OCI-LY7 (cell line): ENCODE results near the gene KCNQ5. TPM values are rescaled to one million over a fixed set of nuclear protein-coding genes. Genes with fewer than 3 reads are reported as not detected.

Source experiments
- BruUV-seq: library from RNA; stranded (reverse); fragments of 400-500 nt; replicated peaks from 2 replicates; lab custom pipeline; 2021; lab: Mats Ljungman, UMichigan
- CTCF ChIA-PET: fragments of 300-600 bp; sonication (Branson Sonifier 250); formaldehyde crosslinking; loops from one replicate; lab custom pipeline; 2022; ENCODE audit warnings: antibody characterized with exemption; ENCODE audit not compliant: unreplicated experiment; lab: Charles Lee
- POLR2A ChIA-PET: fragments of 300-600 bp; sonication (Branson Sonifier 250); formaldehyde crosslinking; loops from one replicate; lab custom pipeline; 2022; ENCODE audit warnings: antibody characterized with exemption; lab: Charles Lee
- DNase-seq: peaks from one replicate; pipeline ENCODE4 v3.0.0-alpha.2; 2015; ENCODE audit warnings: low spot score
- H2AFZ ChIP-seq: fragments of 200-600 bp; sonication (generic), shearing (Covaris generic); 2 replicates; pipeline ENCODE4 v1.6.1; 2014; ENCODE audit warnings: mild to moderate bottlenecking, antibody characterized with exemption, low read length, moderate library complexity
- H3K27ac ChIP-seq: fragments of 200-600 bp; sonication (generic); 2 replicates; pipeline ENCODE4 v1.5.1; 2014; ENCODE audit warnings: mixed run types, low read depth, mild to moderate bottlenecking, moderate library complexity, low read length, inconsistent platforms; ENCODE audit not compliant: poor library complexity, severe bottlenecking
- H3K36me3 ChIP-seq: fragments of 200-600 bp; sonication (generic); 2 replicates; pipeline ENCODE4 v1.6.1; 2014; ENCODE audit warnings: mild to moderate bottlenecking, antibody characterized with exemption, low read length, moderate library complexity, mixed read lengths; ENCODE audit not compliant: insufficient read depth
- H3K4me1 ChIP-seq: fragments of 200-600 bp; sonication (generic); 2 replicates; pipeline ENCODE4 v1.5.1; 2014; ENCODE audit warnings: mild to moderate bottlenecking, low read length; ENCODE audit not compliant: insufficient read depth, poor library complexity, severe bottlenecking
- H3K4me2 ChIP-seq: fragments of 200-600 bp; sonication (generic); 2 replicates; pipeline ENCODE4 v1.6.1; 2014; ENCODE audit warnings: mild to moderate bottlenecking, low read length
- H3K4me3 ChIP-seq: fragments of 200-600 bp; sonication (generic); 2 replicates; pipeline ENCODE4 v1.5.1; 2014; ENCODE audit warnings: mild to moderate bottlenecking, low read depth, low read length; ENCODE audit not compliant: poor library complexity, severe bottlenecking
- H3K79me2 ChIP-seq: fragments of 200-600 bp; sonication (generic); 2 replicates; pipeline ENCODE4 v1.6.1; 2016; ENCODE audit warnings: low read depth, mild to moderate bottlenecking, low read length, moderate library complexity, mixed read lengths; ENCODE audit not compliant: insufficient read depth
- H3K9me2 ChIP-seq: fragments of 200-600 bp; sonication (generic); 2 replicates; pipeline ENCODE4 v1.6.1; 2016; ENCODE audit warnings: mild to moderate bottlenecking, low read length, mixed read lengths; ENCODE audit not compliant: insufficient read depth
- H3K9me3 ChIP-seq: fragments of 200-600 bp; sonication (generic); 2 replicates; pipeline ENCODE4 v1.6.1; 2014; ENCODE audit warnings: mild to moderate bottlenecking, mixed run types, low read length, mixed read lengths
- H4K20me1 ChIP-seq: fragments of 200-600 bp; sonication (generic); 2 replicates; pipeline ENCODE4 v1.6.1; 2014; ENCODE audit warnings: mild to moderate bottlenecking, antibody characterized with exemption, low read length, moderate library complexity, mixed read lengths; ENCODE audit not compliant: insufficient read depth
- CTCF ChIP-seq: fragments of 200-600 bp; sonication (generic); conservative IDR thresholded peaks from 2 replicates; pipeline ENCODE4 v1.5.1; 2014; ENCODE audit warnings: mild to moderate bottlenecking, antibody characterized with exemption, low read length, moderate library complexity, mixed read lengths
- EZH2phosphoT487 ChIP-seq: fragments of 200-600 bp; sonication (generic); IDR thresholded peaks from 2 replicates; pipeline ENCODE4 v1.6.1; 2018; ENCODE audit warnings: low read depth, borderline replicate concordance, mild to moderate bottlenecking, mixed run types, antibody characterized with exemption, low read length, moderate library complexity, mixed read lengths
- intact Hi-C: fragments of 100-400 bp; cut with micrococcal nuclease; formaldehyde crosslinking; loops from one replicate; pipeline ENCODE4 v1.10.0; 2022; ENCODE audit not compliant: unreplicated experiment
- total RNA-seq, 2 experiments: library from RNA; depleted of rRNA in 1 of 2; stranded (reverse); fragments of >200 nt in 1 of 2; shearing (Covaris generic) in 1 of 2; gene quantifications; 2 replicates each; pipeline ENCODE4 v1.2.3, GENCODE V29; 2014 to 2022

KCNQ5 gene
- total RNA-seq, 2 experiments from 2014 or later: 26.1 to 29.7 TPM

- H3K79me2 ChIP-seq: no peaks in the 10 kb centered on the region
- H2AFZ ChIP-seq: no peak overlapping the region
- BruUV-seq: no TSS peak
- TF ChIP-seq EZH2phosphoT487 (no peak), CTCF (no peak)
- H3K4me3 ChIP-seq: no peak overlapping the region
- H3K36me3 ChIP-seq: no peaks in the 10 kb centered on the region
- intact Hi-C loops: no loop called here
- H3K27ac ChIP-seq: no peak overlapping the region
- ChIA-PET POLR2A (interaction anchor here (0.9 kb wide), 1 partner anchor 16 kb away, joined by 3 read pairs; no protein-coding TSS in a partner anchor), CTCF (no interaction called here)
- H3K4me1 ChIP-seq: peaks cover 13% of the 10 kb centered on the region
- H3K9me3 ChIP-seq: no peaks in the 10 kb centered on the region
- no peaks in the 10 kb centered on the region; the same call in 1 of the 2 replicates for H4K20me1 ChIP-seq
- no peak for DNase-seq
- no peaks in the 10 kb centered on the region for H3K9me2 ChIP-seq
- no peak overlapping the region for H3K4me2 ChIP-seq
Measured at GRCh38 chr6:72972579-72972978, 350.7 kb downstream of the KCNQ5 start.

- intact Hi-C loops: no loop called here
Measured at GRCh38 chr6:72974276-72974675, 352.4 kb downstream of the KCNQ5 start.

More at GRCh38 chr6:72974276-72974675, 352.4 kb downstream of the KCNQ5 start:
- ChIA-PET POLR2A (interaction anchor here (0.7 kb wide), 1 partner anchor 455 kb away, joined by 3 read pairs; no protein-coding TSS in a partner anchor), CTCF (no interaction called here)
- no peaks in the 10 kb centered on the region for H3K9me3 ChIP-seq
- no peaks in the 10 kb centered on the region for H3K36me3 ChIP-seq
- H3K4me1 ChIP-seq: peaks cover 13% of the 10 kb centered on the region
- no peak overlapping the region for H3K27ac ChIP-seq
- BruUV-seq: no TSS peak
- H2AFZ ChIP-seq: no peak overlapping the region
- no peaks in the 10 kb centered on the region; the same call in 1 of the 2 replicates for H4K20me1 ChIP-seq
- no peak overlapping the region for H3K4me2 ChIP-seq
- DNase-seq: no peak
- no peak overlapping the region for H3K4me3 ChIP-seq
- no peaks in the 10 kb centered on the region for H3K9me2 ChIP-seq
- TF ChIP-seq CTCF (no peak), EZH2phosphoT487 (no peak)
- H3K79me2 ChIP-seq: no peaks in the 10 kb centered on the region
